GM12892 (cell line): ENCODE measurements around the gene TMC6.

Source experiments
- DNase-seq: peaks from one replicate; pipeline ENCODE4 v3.0.0; 2011; ENCODE audit not compliant: insufficient read length
- FAIRE-seq: peaks from 2 replicates; lab custom pipeline; 2011; peaks lifted over from hg19 to GRCh38; lab: Jason Lieb, UNC
- POLR2AphosphoS5 ChIP-seq: IDR thresholded peaks from 2 replicates; pipeline ENCODE4 v1.6.1; 2011; ENCODE audit warnings: low read depth, low read length, control low read depth

Gene TMC6

DNA sequence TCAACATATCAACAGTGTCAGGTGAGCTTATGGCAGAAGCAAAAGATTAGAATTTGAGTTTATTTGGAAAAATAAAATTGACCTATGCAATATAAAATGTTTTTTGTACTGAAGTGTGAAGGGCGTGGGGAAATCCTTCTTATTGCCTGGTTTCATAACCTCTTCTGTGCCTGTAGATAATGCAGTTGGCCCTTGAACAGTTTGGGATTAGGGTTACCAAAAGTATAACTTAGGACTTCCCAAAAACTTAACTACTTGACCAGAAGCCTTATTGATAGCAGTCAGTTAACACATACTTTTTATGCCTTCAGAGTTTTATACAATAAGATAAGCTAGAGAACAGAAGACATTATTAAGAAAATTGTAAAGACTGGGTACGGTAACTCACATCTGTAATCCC is 66.0 kb downstream of the TMC6 start:
- FAIRE-seq (no peak), DNase-seq (no peak)
- TF ChIP-seq POLR2AphosphoS5 = no peak
